Heart left ventricle (tissue), 16 donors: Measurements from ENCODE around the gene CCDC8. TPM values are rescaled to one million over a fixed set of nuclear protein-coding genes. Genes with fewer than 3 reads are reported as not detected.

Experiments used
- ATAC-seq, 4 donors: fragments of 200-7000 bp; cut with Tn5 transposase; one replicate each; pipeline ENCODE4 v1.9.1; 2020 to 2022; ENCODE audit warnings: moderate library complexity in 4 of 4, mild to moderate bottlenecking in 3 of 4, moderate number of reproducible peaks in 1 of 4
- DNase-seq, 5 donors: peaks; one replicate each; pipeline ENCODE4 v3.0.0-alpha.2; 2020
- H3K27ac ChIP-seq, 12 donors: fragments of 200-600 bp; sonication (generic) in 4 of 12; one replicate each; pipeline versions ENCODE4 v1.5.0 to v1.8.0; 2016 to 2022; ENCODE audit warnings: mild to moderate bottlenecking in 2 of 12
- H3K27me3 ChIP-seq, 9 donors: fragments of 200-600 bp; sonication (generic) in 2 of 9; one replicate each; pipeline versions ENCODE4 v1.5.1 to v1.8.0; 2016 to 2022; ENCODE audit warnings: mild to moderate bottlenecking in 3 of 9
- H3K36me3 ChIP-seq, 9 donors: fragments of 200-600 bp; sonication (generic) in 2 of 9; one replicate each; pipeline versions ENCODE4 v1.5.0 to v1.8.0; 2018 to 2022; ENCODE audit warnings: mild to moderate bottlenecking in 2 of 9
- H3K4me1 ChIP-seq, 12 donors: fragments of 200-600 bp; sonication (generic) in 4 of 12; one replicate each; pipeline versions ENCODE4 v1.5.0 to v1.8.0; 2016 to 2022; ENCODE audit warnings: mild to moderate bottlenecking in 3 of 12
- H3K4me3 ChIP-seq, 12 donors: fragments of 200-600 bp; sonication (generic) in 4 of 12; one replicate each; pipeline versions ENCODE4 v1.5.0 to v1.8.0; 2017 to 2022; ENCODE audit warnings: mild to moderate bottlenecking in 9 of 12, moderate library complexity in 4 of 12
- H3K9me3 ChIP-seq, 12 donors: fragments of 200-600 bp; sonication (generic) in 4 of 12; one replicate each; pipeline versions ENCODE4 v1.5.0 to v1.8.0; 2016 to 2022; ENCODE audit warnings: mild to moderate bottlenecking in 1 of 12
- POLR2A ChIP-seq, 2 donors: fragments of 450-650 bp; IDR thresholded peaks; one replicate each; pipeline ENCODE4 v1.6.1; 2017; ENCODE audit warnings: antibody characterized with exemption in 2 of 2, mild to moderate bottlenecking in 2 of 2, moderate library complexity in 2 of 2
- WGBS, 4 donors: extraction: QIAGEN DNeasy Blood & Tissue Kit in 2 of 4; methylation state at CpG; one replicate each; pipeline versions ENCODE4 v1.1.5 to v1.1.7; 2013 to 2018; 5-methylcytosine and 5-hydroxymethylcytosine counted together
- intact Hi-C, 10 donors: fragments of 100-400 bp; cut with DNase I; formaldehyde crosslinking; loops; one replicate each; pipeline versions ENCODE4 v1.11.1 to v1.14.2; 2022
- polyA plus RNA-seq, 2 donors: library from polyadenylated mRNA; stranded (reverse); fragments of 200-250 nt; gene quantifications; one replicate each; pipeline ENCODE4 v1.2.3, GENCODE V29; 2013
- total RNA-seq, 9 donors: library from RNA; depleted of rRNA in 2 of 9; stranded (reverse); fragments of >200 nt in 2 of 9; fragmentation: NEBNext Ultra II Directional in 3 of 9; extraction: Animal tissue kit (Norgen Biotek cat#: 25700) in 3 of 9; gene quantifications; one replicate each; pipeline versions ENCODE4 v1.1.0 to v1.2.4, GENCODE V29; 2016 to 2023
- TF ChIP-seq, protein P1 (sequence below), 12 donors: fragments of 200-600 bp; sonication (generic) in 4 of 12; IDR thresholded peaks; one replicate each; pipeline versions ENCODE4 v1.5.0 to v1.8.0; 2018 to 2022; ENCODE audit warnings: antibody characterized with exemption in 12 of 12, mild to moderate bottlenecking in 5 of 12
- donor health status: ischemic (EF 13 %, LVEDD 7.1; RV severe dilation, severe dysfunction).
- donor health status: healthy with polysubstance abuse.
- donor health status: DM: no; HTN: yes; CAD: no.
- donor health status: DM: no; HTN: no; CAD: no.
- donor health status: ischemic (EF 25% LVEDD 6.9; RV normal size, moderate dysfunction).
- donor health status: ischemic (EF 25% LVEDD 5.7; RV mildly dilated, moderate dysfunction).
- donor health status: healthy.
- donor health status: DM: yes; HTN: yes; CAD: no.
- donor health status: ischemic (EF 35%, LVEDD 5.7; RV mildly dilated, moderate dysfunction).
- donor health status: nonischemic (EF 11% LVEDD 7.7; RV severe dilation, severe dysfunction).
- donor health status: DM: yes; HTN: yes; CAD: no.
- donor health status: PGD.
- donor health status: ischemic (EF 29% LVEDD 5.4; RV normal size, mild dysfunction).
- donor health status: nonischemic (EF 23%, LVEDD 6.1; RV moderate dilation, normal function).

CCDC8 gene
- total and polyA plus RNA-seq, 11 donors: 13.6 to 30.6 (median 23.9) TPM

DNA sequence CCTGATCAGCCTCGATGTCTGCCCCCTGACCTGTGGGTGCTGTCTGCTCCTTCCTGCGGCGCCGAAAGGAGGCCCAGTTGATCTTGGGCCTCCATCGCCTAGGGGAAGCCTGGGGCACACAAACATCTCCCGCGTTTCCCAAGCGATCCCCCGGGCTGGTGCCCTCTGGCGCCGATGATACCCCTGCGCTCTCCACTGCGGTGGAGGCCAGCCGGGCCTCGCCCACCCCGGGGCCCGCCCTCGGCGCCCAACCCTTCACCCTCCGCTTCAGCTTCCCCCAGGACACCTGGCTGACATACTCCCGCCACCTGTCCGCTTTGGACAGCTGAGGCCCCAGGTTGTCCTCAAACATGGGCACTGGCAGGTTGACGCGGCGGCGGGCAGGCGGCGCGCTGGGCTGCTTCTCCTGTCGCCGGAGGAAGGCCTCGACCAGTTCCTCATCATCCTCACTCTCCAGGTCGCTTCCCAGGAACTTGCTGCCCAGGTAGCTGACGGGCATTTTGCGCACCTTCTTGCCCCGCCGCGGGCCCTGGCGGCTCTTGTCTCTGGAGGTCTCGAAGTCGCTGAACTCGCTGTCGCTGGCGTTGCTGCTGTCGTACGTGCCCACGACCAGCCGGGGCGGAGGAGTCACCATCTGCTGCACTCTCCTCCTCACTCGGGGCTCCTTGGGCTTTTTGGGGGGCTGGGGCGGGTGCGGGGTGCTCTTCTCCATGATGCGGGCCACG, 1.3 kb downstream of the CCDC8 start:
- ATAC-seq (no peak), DNase-seq (no peak)
- intact Hi-C loops: no loop called here
- Histone ChIP-seq H3K36me3 (peaks cover 0 to 12% (median 0%) of the 10 kb centered on the region in 9 donors), H3K4me3 (peak overlapping the region; percentile 50 to 76 (median 62)), H3K27ac (peak overlapping the region; percentile 42 to 98 (median 90)), H3K4me1 (peaks cover 0 to 55% (median 16%) of the 10 kb centered on the region in 12 donors), H3K9me3 (no peaks in the 10 kb centered on the region), H3K27me3 (peaks cover 0 to 66% (median 6%) of the 10 kb centered on the region in 9 donors)
- no peak for TF ChIP-seq POLR2A (IDR thresholded peaks at IDR 0.05)
- TF ChIP-seq, protein P1, sequence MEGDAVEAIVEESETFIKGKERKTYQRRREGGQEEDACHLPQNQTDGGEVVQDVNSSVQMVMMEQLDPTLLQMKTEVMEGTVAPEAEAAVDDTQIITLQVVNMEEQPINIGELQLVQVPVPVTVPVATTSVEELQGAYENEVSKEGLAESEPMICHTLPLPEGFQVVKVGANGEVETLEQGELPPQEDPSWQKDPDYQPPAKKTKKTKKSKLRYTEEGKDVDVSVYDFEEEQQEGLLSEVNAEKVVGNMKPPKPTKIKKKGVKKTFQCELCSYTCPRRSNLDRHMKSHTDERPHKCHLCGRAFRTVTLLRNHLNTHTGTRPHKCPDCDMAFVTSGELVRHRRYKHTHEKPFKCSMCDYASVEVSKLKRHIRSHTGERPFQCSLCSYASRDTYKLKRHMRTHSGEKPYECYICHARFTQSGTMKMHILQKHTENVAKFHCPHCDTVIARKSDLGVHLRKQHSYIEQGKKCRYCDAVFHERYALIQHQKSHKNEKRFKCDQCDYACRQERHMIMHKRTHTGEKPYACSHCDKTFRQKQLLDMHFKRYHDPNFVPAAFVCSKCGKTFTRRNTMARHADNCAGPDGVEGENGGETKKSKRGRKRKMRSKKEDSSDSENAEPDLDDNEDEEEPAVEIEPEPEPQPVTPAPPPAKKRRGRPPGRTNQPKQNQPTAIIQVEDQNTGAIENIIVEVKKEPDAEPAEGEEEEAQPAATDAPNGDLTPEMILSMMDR (IDR thresholded peaks at IDR 0.05): peak in 1 of 12 donors; percentile 8
- WGBS, 4 donors: 25 to 36% (median 30%) methylated on average over 49 to 54 of the region's 54 CpGs

DNA sequence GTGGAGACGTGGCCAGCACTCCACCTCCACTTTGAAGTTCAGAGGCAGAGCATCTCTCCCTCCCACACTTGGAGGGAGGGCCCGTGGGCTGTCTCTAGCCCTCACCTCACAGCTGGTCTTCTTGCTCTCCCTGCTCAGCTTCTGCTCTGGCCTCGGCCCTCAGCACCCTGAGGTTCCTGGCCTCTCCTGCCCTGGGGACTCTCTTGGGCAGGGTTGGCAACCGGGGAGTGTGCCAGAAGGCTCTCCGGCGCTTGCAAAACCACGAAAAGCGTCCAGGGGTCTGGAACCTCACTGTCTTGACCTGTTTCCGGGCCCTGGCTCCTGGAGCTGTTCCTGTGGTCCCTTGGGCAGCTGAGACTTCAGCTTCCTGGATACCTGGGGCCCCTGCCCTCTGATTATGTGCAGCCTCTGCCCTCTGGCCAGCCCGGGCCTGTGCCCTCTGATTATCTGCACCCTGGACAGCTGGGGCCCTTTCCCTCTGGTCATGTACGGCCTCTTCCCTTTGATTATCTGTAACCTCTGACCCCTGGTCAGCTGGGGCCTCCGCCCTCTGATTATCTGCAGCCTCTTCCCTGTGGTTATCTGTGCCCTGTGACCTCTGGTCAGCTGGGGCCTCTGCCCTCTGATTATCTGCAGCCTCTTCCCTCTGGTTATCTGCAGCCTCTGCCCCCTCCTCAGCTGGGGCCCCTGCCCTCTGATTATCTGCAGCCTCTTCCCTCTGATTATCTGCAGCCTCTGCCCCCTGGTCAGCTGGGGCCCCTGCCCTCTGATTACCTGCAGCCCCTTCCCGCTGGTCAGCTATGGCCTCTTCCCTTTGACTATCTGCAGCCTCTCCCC, 2.1 kb downstream of the CCDC8 start:
- TF ChIP-seq, protein P1 (IDR thresholded peaks at IDR 0.05): no peak
- no peak for TF ChIP-seq POLR2A (IDR thresholded peaks at IDR 0.05)
- no peaks in the 10 kb centered on the region for H3K9me3 ChIP-seq
- intact Hi-C loops: no loop called here
- H3K4me3 ChIP-seq: peak overlapping the region; percentile 50 to 76 (median 62)
- 58 to 65% (median 61%) methylated on average over 8 to 13 of the region's 13 CpGs for WGBS, 4 donors
- peaks cover 0 to 65% (median 6%) of the 10 kb centered on the region in 9 donors for H3K27me3 ChIP-seq
- DNase-seq: no peak
- peaks cover 0 to 52% (median 14%) of the 10 kb centered on the region in 12 donors for H3K4me1 ChIP-seq
- peak overlapping the region in 10 of 12 donors; percentile 42 to 98 (median 91) for H3K27ac ChIP-seq
- ATAC-seq: no peak
- peaks cover 0 to 12% (median 0%) of the 10 kb centered on the region in 9 donors for H3K36me3 ChIP-seq

DNA sequence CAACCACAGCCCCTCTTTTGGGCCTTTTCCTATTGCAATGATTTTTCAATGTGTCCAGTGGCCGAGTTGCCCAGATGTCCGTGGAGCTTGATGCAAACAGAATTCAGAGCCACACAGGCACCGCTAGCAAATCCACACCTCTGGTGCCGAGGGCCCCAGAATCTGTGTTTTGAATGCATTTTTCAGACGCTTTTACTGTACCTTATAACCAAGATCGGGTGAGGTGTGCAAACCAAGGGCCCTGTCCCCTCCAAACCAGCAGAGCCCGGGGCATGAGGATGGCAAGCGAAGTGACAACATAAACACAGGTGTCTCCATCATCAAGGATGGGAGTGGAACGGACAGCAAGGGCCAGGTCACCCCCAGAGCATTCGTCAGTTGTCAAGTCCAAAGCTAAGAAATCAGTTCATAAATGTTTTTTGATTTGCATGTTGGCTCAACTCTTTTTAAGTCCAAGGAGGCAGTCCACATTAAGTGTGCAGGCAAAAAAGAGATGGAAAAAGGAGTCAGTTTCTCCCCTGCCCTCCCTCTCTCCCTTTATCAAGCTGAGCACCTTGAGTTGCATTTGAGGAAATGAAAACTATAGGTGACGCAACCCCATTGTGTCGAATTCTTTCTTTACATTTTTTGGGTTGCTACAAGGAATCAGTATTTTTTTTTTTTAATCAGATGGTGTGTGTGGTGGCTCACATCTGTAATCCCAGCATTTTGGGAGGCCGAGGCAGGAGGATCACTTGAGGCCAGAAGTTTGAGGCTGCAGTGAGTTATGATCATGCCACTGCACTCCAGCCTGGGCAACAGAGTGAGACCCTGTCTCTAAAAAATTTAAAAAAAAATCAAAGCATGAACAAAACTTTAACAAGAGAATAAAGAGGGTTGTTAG, 2.9 kb downstream of the CCDC8 start:
- intact Hi-C loops: no loop called here
- peaks cover 0 to 66% (median 11%) of the 10 kb centered on the region in 9 donors for H3K27me3 ChIP-seq
- H3K9me3 ChIP-seq: no peaks in the 10 kb centered on the region
- H3K36me3 ChIP-seq: peaks cover 0 to 12% (median 0%) of the 10 kb centered on the region in 9 donors
- 82 to 86% (median 84%) methylated on average over 13 of the region's 13 CpGs for WGBS, 4 donors
- H3K4me3 ChIP-seq: peak overlapping the region in 9 of 12 donors; percentile 59 to 76 (median 64)
- peak overlapping the region in 5 of 12 donors; percentile 24 to 98 (median 91) for H3K27ac ChIP-seq
- DNase-seq (no peak), ATAC-seq (no peak)
- H3K4me1 ChIP-seq: peaks cover 0 to 49% (median 13%) of the 10 kb centered on the region in 12 donors
- TF ChIP-seq, protein P1 (IDR thresholded peaks at IDR 0.05): no peak
- no peak for TF ChIP-seq POLR2A (IDR thresholded peaks at IDR 0.05)
